HL-60 (cell line): ENCODE data around the gene DDX27.

ENCODE experiments used
- CTCF ChIP-seq: IDR thresholded peaks from one replicate; pipeline ENCODE4 v1.5.1; 2011; ENCODE audit warnings: low read length, control low read depth, inconsistent platforms; ENCODE audit not compliant: insufficient read depth
- GABPA ChIP-seq: IDR thresholded peaks from 2 replicates; pipeline ENCODE4 v1.6.1; 2012; ENCODE audit warnings: low read depth
- POLR2AphosphoS5 ChIP-seq: IDR thresholded peaks from 2 replicates; pipeline ENCODE4 v1.6.1; 2012; ENCODE audit warnings: low read depth
- REST ChIP-seq: IDR thresholded peaks from 2 replicates; pipeline ENCODE4 v1.6.1; 2012; ENCODE audit warnings: low read depth; ENCODE audit not compliant: insufficient replicate concordance

GRCh38 chr20:49230561-49231133 is 11.4 kb downstream of the DDX27 start:
- TF ChIP-seq POLR2AphosphoS5 (peak; percentile 57; the same call in 1 of the 2 replicates), CTCF (no peak), REST (no peak), GABPA (no peak)
